Chondrocyte (in vitro differentiated cells): ENCODE results near the gene ZNF687. TPM values are rescaled to one million over a fixed set of nuclear protein-coding genes. Genes with fewer than 3 reads are reported as not detected.

Experiments used
- DNase-seq: peaks from one replicate; pipeline ENCODE4 v3.0.0; 2021; ENCODE audit warnings: mixed read lengths, low spot score
- H3K27ac Mint-ChIP-seq: one replicate; pipeline ENCODE4 v1.8.0; 2021; ENCODE audit warnings: mild to moderate bottlenecking, moderate library complexity, mixed read lengths; ENCODE audit not compliant: unreplicated experiment
- H3K27me3 Mint-ChIP-seq: 2 replicates; pipeline ENCODE4 v1.8.0; 2021; ENCODE audit warnings: low read depth, mixed read lengths
- H3K36me3 Mint-ChIP-seq: 2 replicates; pipeline ENCODE4 v1.8.0; 2021; ENCODE audit warnings: low read depth, mixed read lengths
- H3K4me1 Mint-ChIP-seq: 2 replicates; pipeline ENCODE4 v1.8.0; 2021; ENCODE audit warnings: low read depth, mild to moderate bottlenecking, mixed read lengths
- H3K4me3 Mint-ChIP-seq: one replicate; pipeline ENCODE4 v1.8.0; 2021; ENCODE audit warnings: mild to moderate bottlenecking, moderate library complexity, mixed read lengths; ENCODE audit not compliant: unreplicated experiment
- H3K9me3 Mint-ChIP-seq: 2 replicates; pipeline ENCODE4 v1.8.0; 2021; ENCODE audit warnings: low read depth, mixed read lengths
- total RNA-seq: library from RNA; stranded (reverse); gene quantifications from 3 replicates; pipeline ENCODE4 v1.2.1, GENCODE V29; 2021
- TF ChIP-seq, protein P1 (sequence below): fragments of 200-600 bp; sonication (generic); IDR thresholded peaks from 2 replicates; pipeline ENCODE4 v1.5.0; 2021; ENCODE audit warnings: antibody characterized with exemption, mild to moderate bottlenecking, moderate library complexity

Gene ZNF687
- total RNA-seq, 1 donor from 2014 or later = 18.6 TPM

DNA sequence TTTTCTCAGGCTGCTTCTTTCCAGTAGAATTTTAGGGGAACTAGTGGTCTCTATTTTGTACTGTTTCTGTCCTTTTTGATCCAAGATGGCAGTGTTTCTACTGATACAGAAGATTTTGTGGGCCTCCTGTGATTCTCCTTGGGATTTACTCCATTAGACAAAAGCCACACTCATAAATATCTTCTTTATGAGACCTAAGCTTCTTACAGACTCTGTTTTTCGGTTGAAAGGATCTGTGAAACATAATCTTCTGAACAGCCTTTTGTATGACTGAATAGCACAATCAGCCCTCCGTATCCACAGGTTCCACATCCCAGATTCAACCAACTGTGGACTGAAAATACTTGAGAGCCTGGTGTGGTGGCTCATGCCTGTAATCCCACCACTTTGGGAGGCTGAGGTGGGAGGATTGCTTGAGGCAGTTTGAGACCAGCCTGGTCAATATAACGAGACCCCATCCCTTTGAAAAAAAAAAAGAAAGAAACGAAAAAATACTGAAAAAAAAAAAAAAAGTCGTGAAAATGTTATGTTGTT, 38.3 kb upstream of the ZNF687 start:
- Mint-ChIP-seq H3K4me3 (no peak overlapping the region), H3K9me3 (no peaks in the 10 kb centered on the region), H3K27me3 (no peaks in the 10 kb centered on the region), H3K27ac (peak overlapping the region; percentile 22), H3K4me1 (peaks cover 2% of the 10 kb centered on the region), H3K36me3 (peaks cover 45% of the 10 kb centered on the region)
- no peak for DNase-seq
- TF ChIP-seq, protein P1, sequence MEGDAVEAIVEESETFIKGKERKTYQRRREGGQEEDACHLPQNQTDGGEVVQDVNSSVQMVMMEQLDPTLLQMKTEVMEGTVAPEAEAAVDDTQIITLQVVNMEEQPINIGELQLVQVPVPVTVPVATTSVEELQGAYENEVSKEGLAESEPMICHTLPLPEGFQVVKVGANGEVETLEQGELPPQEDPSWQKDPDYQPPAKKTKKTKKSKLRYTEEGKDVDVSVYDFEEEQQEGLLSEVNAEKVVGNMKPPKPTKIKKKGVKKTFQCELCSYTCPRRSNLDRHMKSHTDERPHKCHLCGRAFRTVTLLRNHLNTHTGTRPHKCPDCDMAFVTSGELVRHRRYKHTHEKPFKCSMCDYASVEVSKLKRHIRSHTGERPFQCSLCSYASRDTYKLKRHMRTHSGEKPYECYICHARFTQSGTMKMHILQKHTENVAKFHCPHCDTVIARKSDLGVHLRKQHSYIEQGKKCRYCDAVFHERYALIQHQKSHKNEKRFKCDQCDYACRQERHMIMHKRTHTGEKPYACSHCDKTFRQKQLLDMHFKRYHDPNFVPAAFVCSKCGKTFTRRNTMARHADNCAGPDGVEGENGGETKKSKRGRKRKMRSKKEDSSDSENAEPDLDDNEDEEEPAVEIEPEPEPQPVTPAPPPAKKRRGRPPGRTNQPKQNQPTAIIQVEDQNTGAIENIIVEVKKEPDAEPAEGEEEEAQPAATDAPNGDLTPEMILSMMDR = no peak

DNA sequence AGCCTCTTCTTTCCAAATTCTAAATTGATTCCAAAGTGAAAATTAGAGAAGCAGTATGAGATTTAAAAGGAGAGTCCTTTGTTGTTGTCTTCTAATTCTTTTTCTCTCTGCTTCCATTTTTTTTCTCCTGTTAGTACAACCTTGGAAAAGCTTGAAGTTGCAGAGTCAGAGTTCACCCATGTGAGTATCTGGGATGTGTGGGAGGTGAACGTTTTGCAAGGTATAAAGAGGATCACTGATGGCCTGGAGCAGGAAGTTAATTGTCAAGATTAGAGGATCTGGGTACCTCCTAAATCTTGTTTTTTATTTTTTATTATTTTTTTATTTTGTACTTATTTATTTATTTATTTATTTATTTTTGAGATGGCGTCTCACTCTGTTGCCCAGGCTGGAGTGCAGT, 35.3 kb upstream of the ZNF687 start:
- H3K4me1 Mint-ChIP-seq = peaks cover 2% of the 10 kb centered on the region
- TF ChIP-seq, protein P1 = no peak
- H3K27ac Mint-ChIP-seq = no peak overlapping the region
- H3K27me3 Mint-ChIP-seq = no peaks in the 10 kb centered on the region
- H3K4me3 Mint-ChIP-seq = no peak overlapping the region
- H3K9me3 Mint-ChIP-seq = no peaks in the 10 kb centered on the region
- DNase-seq = no peak
- H3K36me3 Mint-ChIP-seq = peaks cover 44% of the 10 kb centered on the region

DNA sequence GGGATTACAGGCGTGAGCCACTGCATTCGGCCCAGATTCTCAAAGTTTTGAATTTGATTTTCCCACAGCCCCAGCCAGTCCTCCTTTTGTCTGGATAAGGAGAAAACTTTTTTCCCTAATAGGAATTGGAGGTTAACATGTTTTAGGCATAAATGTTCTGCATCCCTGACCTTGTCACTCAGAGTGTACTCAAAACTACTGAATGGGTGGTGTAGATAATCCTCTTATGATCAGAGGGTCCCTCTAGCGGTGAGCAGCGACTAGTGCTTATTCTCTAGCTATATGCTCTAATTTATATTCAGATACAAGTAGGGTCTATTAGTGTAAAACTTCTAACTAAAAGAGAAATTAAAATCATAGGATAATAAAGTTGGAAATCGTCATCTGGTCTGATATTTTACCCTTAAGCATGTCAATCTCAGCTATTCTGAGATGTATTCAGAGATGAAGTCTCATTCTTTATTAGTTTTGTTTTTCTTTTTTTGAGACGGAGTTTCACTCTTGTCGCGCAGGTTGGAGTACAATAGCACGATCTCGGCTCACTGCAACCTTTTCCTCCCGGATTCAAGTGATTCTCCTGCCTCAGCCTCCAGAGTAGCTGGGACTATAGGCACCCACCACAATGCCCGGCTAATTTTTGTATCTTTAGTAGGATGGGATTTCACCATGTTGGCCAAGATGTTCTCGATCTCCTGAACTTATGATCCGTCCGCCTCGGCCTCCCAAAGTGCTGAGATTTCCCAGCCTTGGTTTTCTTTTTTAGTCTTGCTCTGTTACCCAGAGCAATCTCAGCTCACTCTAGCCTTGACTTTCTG, 30.2 kb upstream of the ZNF687 start:
- no peak for DNase-seq
- no peaks in the 10 kb centered on the region for H3K9me3 Mint-ChIP-seq

DNA sequence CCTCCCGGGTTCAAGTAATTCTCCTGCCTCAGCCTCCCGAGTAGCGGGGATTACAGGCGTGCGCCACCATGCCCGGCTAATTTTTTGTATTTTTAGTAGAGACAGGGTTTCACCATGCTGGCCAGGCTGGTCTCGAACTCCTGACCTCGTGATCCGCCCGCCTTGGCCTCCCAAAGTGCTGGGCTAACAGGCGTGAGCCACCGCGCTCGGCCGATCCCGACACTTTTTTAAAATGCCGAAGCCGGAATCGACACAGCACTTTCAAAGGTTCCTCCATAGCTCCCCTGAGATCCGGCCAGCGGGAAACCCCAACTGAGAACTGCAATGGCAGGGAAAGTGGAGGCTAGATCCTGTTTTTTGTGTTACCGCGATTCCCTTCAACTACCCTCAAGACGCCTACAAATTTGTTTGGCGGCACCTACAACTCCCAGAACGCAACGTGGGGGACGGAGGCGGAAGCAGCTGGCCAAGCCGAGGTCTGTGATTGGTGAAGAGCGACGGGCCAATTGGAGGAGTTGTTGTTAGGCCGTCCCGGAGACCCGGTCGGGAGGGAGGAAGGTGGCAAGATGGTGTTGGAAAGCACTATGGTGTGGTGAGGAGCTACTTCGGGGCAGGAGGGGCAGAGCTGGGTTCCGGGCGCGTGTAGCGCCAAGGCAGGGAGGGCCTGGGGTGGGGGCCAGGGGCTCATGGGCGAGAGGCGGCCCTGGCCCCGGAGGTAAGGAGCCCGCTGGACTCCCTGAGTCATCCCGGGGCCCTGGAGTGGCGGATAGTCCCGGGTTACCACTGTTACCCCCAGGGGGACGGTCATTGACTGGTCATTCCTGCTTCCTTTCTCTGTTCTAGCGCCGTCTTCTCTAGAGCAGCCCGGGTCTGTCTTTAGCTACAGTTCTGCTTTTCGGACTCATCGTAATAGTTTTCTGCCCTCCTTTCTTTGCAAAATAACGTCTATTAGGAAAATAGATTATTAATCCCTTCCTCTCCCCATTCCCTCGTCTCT, 27.6 kb upstream of the ZNF687 start, which contains the start of gene PSMD4:
Gene PSMD4, plus strand, starts transcription at position 518 of the 997 bp plus-strand sequence. Its CDS starts 49 bp downstream, at position 567.
- no peaks in the 10 kb centered on the region for H3K27me3 Mint-ChIP-seq
- H3K36me3 Mint-ChIP-seq = peaks cover 2% of the 10 kb centered on the region
- DNase-seq = peak; percentile 96
- H3K4me1 Mint-ChIP-seq = peaks cover 31% of the 10 kb centered on the region
- peak within 1 kb of the TSS; percentile 96 for H3K4me3 Mint-ChIP-seq
- H3K9me3 Mint-ChIP-seq = no peaks in the 10 kb centered on the region
- H3K27ac Mint-ChIP-seq = peak within 1 kb of the TSS; percentile 99
- TF ChIP-seq, protein P1 = peak; percentile 33

More for the DNA sequence above, 30.2 kb upstream of the ZNF687 start:
- Mint-ChIP-seq H3K27ac (peak overlapping the region; percentile 13), H3K4me3 (no peak overlapping the region), H3K27me3 (no peaks in the 10 kb centered on the region), H3K4me1 (peaks cover 19% of the 10 kb centered on the region), H3K36me3 (peaks cover 14% of the 10 kb centered on the region)
- TF ChIP-seq, protein P1 = peak; percentile 90

DNA sequence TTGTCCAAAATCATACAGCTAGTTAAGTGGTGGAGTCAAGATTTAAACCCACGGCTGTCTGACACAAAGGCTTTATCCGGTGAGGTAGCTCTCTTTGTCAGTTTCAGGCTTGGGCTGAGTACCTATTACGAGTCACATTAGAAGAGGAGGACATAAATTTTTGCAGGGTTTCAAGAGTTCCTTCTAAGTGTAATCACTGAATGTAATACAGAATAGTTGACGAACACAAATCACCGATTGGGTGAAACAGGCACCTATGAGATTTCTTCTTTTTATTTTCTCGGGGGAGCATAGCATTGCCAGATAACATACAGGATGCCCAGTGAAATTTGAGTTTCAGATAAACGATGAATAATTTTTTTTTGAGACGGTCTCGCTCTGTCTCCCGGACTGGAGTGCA, 26.7 kb upstream of the ZNF687 start:
- DNase-seq = no peak
- no peaks in the 10 kb centered on the region for H3K27me3 Mint-ChIP-seq

More for the DNA sequence above, 26.7 kb upstream of the ZNF687 start:
- H3K4me1 Mint-ChIP-seq = peaks cover 31% of the 10 kb centered on the region
- peak overlapping the region; percentile 99 for H3K27ac Mint-ChIP-seq
- H3K36me3 Mint-ChIP-seq = no peaks in the 10 kb centered on the region
- TF ChIP-seq, protein P1 = no peak
- no peaks in the 10 kb centered on the region for H3K9me3 Mint-ChIP-seq
- H3K4me3 Mint-ChIP-seq = peak overlapping the region; percentile 96
